Left hindlimb (tissue), 1 donor: ENCODE measurements around the gene PKNOX2.
"Not testable (repeated sequence)": the region's sequence is repeated elsewhere in the genome, so short reads cannot be mapped to it uniquely, and the experiment has no call there.

Experiments
- DNase-seq: peaks from one replicate; pipeline ENCODE4 v3.0.0-alpha.2; 2018

The PKNOX2 gene

DNA sequence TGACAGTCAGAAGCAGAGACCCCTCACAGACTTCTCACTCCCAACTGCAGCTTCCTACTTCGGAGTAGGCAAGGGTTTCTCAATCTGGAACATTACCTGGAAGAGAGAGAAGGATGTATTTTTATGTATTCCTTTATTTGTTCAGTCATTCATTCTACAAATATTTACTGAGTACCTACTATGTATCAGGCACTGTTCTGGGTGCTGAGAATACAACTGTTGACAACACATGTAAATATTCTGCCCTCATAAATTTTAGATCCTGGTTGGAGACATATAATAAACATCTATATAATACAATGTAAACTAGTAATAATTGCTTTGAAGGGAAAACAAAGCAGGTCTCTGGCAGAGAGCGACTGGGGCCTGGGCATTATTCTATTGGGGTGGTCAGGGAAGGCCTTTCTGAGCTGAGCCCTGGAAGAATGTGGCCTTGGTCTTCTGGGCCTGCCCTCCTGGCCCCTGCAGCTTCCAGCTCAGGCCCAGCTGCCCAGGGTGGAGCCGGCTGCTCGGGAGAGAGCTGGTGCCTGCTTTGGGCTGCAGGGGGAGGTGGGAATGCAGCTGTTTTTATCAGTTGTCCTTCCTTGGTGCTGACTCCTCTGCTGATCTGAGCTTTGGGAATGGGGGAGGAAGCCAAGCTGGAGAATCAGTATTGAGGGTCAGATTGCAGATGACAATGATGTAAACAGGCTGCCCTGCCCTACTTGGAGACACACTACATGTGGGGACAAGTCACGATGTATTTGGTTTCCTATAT is 46.8 kb downstream of the PKNOX2 start:
- peak; percentile 61 for DNase-seq

DNA sequence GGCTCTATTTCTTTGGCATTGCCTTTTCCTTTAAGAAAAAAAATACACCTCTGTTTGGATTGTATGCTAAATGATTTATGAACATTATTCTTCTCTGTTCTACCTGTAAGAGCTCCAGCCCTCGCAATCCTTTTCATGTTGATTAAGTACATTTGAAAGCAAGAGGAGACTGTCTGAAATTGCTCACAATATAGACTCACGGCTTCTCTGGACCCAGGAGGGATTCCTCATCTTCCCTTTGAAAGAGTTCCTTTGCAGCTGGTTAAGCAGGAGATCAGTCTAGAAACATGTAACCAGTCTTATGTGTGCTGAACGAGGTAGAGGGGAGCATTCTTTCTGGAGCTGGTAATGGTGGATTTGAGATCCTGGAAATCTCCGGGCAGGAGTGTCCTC is 47.4 kb downstream of the PKNOX2 start:
- no peak for DNase-seq

DNA sequence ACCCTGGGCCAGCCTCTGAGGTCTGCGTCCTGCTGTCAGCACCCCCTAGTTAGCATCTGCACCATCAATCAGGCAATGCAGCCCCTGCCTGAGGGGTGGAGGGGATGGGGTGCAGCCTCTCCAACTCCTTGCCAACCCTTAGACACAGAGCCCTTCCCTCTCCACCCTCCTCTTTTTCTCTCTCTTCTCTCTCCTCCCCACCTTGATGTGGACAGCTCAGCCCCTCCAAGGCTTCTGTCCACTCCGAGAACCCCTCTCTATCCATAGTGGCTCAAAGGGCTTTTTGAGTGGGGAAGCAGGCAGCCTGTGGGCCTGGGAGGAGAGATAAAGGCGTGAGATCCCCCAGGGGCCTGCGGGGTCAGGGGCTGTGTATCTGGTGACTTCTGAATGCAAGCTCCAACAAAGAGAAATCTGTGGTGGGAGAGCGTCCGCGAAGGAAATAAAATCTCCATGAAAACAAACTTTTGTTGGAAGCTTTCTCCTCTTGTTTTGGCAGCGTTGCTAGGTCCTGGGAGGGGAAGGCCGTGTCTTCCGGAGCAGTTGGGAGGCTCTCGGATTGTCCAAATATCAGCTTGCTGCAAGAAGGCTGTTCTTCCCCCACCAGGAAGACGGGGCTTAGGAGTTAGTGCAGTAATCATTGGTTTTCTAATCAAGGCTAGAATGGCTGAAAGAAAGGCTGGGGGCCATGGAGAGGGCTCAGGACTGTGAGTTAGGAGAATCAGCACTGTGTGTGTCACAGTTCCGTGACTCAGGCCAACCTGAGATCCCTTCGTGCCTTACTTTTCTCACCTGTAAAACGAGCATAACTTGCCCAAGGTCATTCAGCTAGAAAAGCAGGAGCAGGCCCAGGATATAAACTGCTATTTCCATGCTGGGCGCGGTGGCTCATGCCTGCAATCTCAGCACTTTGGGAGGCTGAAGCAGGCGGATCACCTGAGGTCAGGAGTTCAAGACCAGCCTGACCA is 50.3 kb downstream of the PKNOX2 start:
- peak; percentile 84 for DNase-seq

DNA sequence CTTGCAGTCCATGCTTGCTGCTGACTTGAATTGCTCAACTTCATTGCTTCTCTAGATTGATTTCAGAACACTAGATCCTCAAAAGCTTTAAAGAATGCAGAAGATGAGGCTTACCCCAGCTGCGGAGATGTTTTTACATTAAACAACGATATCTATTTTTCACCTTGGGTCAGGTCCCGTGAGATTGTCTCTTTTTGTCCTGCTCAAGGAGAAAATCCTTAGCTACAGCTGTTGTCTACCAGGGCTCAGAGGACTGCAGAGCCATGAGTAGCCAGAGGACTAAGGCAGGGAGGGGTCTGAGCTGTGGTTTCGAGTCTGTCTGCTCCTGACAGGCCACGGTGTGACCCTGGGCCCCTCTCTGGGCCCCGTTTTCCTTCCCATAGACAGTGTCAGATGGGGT is 51.4 kb downstream of the PKNOX2 start:
- DNase-seq, result no peak

DNA sequence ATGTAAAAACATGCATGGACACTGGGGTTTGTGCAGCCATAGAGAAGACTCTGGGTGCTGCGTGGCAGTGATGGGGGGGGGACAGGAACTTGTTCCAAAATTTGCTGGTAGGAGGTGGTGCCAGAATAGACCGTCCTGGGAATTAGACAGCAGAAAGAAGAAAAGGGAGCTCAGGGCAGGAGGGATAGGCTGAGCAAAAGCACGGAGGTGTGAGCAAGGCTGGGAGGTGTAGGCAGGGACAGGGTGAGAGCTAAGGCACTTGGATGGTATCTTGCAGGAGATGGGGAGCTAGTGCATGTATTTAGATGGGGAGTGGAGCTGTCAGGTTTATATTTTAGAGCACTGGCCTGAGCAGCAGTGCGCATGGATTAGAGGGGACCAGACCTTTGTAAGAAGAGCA is 53.8 kb downstream of the PKNOX2 start:
- no peak for DNase-seq

DNA sequence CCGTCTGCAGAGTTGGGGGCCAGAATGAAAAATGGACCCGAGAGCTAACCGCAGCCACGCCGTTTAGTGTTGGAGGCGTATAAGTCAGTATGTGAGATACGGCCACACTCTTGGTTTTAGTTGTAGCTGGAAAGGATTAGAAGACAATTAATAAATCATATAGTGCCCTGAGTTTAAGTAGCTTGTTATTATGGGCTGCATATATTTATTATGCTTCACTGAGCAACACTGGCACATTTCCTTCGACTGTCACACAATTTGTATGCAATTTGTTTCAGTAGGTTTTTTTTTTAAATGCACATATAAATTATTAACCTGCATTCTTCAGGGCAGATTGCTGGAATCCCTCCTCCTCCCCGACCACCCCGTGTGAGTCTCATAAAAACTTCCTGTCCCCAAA is 56.9 kb downstream of the PKNOX2 start:
- DNase-seq, result no peak

DNA sequence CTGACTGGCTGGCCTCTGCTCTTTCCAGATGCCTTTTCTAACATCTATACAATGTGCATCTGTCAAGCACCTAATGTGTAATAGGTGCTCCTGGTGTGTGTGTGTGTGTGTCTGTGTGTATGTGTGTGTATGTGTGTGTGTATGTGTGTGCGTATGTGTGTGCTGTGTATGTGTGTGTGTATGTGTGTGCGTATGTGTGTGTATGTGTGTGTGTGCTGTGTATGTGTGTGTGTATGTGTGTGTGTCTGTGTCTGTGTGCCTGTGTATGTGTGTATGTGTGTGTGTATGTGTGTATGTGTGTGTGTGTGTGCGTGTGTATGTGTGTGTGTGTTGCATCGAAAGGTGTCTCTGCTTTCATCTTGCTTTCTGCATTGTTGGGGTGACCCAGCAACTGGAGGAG is 57.9 kb downstream of the PKNOX2 start:
- no peak for DNase-seq

DNA sequence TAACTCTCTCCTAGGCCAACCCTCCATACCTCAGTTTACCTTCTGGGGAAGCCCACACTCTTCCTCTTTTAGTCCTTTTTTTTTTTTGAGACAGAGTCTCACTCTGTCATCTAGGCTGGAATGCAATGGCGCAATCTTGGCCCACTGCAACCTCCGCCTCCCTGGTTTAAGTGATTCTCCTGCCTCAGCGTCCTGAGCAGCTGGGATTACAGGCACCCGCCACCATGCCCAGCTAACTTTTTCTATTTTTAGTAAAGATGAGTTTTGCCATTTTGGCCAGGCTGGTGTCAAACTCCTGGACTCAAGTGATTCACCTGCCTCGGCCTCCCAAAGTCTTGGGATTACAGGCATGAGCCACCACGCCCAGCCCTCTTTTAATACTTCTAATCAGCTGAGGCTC is 58.6 kb downstream of the PKNOX2 start:
- not testable (repeated sequence) for DNase-seq

DNA sequence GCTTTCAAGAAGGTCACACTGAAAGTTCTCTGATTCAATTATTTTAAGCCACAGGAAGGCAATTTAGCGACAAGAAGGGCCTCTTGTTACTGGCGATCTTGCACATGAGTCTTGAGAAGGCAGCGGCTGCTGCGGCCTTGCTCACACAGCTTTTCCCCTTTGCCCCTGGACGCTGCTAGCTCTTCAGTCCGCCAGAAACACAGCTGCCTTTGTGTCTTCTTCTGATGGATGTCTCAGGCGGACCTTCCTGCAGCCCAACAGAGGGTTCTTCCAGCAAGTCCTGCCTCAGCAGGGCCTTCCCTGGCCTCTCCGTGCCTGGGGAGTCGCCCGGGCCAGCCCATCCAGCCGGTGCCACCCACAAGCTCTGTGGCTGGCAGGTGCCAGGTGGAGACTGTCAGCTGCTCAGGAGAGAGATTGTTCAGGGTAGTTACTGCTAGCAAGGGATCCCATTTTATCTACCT is 59.4 kb downstream of the PKNOX2 start:
- DNase-seq, result no peak

DNA sequence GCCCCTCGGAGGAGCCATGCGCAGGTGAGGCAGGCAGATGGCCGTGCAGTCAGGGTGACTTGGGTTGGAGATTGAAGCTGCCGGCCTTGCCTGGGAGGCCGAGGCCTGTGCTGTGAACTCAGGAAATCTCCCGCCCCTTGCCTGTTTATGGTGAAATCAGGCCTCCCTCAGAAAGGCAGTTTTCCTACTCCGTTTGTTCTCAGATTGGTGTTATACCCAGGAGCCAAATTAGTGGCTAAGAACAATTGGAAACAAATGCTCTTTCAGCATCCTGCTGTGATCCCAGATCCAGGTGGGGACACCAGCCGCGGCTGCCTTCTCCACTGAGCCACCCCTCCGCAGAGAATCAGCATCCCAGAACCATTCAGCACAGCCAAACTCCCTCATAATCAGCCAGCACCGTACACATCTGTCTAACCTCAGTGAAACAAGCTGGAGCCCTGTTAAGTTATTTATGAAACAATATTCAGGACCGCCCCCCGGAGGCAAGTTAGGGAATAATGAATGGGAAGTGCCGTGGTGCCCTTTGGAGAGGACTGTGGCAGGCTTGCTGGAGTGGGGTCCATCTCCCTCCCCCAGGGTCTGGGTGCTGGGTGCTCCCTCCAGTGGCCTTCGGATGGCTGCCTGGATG is 60.0 kb downstream of the PKNOX2 start:
- peak; percentile 48 for DNase-seq

DNA sequence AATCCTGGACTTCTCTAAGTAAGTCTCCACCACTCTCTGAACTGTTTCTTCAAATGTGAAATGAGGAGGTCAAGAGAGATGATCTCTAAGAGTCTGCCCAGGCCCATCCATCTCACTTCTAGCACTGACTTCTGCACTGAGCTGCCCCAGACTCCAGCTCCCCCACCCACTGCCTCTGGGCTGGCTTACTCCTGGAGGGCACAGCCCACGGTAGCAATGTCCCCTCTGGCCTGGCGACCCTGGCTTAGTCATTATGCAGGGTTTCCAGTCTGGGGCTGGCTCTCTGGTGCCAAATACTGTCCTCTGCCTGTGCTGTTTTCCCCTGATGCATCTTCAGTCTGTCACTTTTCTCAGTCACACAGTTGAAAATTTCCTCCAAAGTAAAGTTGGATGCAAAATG is 60.9 kb downstream of the PKNOX2 start:
- DNase-seq, result no peak

DNA sequence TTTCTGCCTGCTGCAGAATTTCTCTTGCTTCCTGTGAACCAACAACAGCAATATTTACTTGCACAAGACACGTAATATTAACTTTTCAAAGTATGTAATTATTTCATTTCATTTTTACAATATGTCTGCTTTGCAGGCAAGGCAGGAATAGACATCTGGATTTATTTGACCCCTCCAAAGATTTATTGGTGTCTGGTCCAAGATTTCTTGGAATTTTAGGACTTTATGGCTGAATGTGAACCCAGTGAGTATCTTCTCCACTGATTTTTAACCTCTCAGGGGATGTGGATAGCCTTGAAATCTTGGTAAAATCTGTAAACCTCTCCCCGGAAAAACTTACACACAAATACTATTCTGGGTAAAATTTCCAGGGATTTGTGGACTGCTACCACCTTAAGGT is 61.5 kb downstream of the PKNOX2 start:
- no peak for DNase-seq

DNA sequence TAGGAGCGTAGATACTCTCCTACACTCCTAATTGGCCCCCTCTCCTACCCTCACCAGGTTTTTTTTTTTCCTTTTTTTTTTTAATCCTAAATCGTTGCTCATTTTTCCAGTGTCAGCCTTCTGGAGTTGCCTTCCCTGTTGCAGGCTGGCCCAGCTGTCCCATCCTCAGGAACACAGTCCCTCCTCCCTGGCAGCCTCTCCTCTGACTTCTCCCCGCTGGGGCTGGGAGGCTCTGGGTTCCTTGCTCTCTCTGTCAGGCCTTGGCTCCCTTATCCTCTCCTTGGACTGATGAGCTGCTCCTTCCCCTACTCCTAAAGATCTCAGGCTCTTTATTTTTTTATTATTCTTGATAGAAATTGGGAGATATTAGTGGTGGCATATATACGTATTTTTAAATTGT is 62.2 kb downstream of the PKNOX2 start:
- DNase-seq, result no peak

DNA sequence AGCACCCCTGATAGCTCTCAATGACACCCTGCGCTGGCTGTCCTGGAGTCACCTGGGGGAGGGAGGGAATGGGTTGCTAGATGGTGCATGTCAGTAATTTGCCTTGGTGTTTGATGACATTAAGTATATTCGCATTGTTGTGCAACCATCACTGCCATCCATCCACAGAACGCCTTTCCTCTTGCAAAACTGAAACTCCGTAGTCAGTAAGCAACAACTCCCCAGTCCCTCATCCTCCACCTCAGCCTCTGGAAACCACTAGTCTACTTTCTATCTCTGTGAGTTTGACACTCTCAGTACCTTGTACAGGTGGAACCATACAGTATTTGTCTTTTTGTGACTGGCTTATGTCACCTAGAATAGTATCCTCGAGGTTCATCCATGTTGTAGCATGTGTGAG is 62.6 kb downstream of the PKNOX2 start:
- no peak for DNase-seq

DNA sequence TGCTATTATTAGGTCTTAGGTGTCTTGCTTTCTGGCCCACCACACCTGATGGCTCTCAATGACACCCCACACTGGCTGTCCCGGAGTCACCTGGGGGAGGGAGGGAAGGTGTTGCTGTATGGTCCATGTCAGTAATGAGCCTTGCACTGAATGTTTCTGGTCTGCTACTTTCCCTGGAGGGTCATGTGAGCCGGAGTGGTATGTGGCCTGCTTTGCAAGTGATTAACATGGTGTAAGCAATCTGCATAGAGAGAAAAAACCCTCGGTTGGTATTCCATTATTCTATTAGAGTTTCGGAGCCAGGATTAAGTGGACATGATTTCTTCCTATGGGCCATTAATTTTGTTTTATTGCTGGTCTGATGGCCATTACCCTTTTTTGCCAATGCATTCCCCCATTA is 63.9 kb downstream of the PKNOX2 start:
- DNase-seq, result no peak

DNA sequence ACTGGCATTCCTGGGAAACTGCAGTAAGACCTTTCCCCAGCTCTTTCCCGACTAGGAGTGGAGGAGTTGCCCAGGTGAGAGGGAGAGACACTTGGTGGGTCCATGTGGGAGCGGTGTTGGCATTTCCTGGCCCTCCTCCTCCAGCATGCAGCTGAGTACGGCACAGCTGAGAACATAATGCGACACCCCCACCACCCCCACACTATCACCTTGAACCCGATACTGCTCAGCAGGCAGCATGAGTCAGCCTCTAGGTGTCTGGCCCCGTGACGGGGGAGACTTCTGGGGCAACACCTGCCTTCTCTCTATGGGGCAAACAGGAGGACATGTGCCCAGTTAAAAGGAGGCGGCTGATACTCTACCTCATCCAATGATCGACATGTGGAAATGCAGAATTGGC is 64.4 kb downstream of the PKNOX2 start:
- no peak for DNase-seq

DNA sequence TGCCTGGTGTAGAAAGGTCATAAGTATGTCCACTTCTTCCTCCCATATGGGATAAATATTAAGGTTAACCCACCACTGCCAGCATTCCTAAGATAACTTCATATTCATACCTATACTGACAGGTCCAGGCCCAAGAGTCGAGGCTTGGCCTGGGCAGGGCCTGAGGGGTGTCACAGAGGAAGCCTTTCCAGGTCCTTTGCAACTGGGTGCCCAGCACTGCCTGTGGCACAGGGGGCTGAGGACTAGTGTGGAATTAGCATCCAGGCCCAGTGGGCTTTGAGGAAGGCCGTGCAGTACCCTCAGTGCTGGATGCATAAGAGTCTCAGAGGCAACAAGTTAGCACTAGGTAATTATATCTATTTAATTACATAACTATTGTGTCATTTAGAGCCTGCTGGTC is 65.4 kb downstream of the PKNOX2 start:
- DNase-seq, result no peak

DNA sequence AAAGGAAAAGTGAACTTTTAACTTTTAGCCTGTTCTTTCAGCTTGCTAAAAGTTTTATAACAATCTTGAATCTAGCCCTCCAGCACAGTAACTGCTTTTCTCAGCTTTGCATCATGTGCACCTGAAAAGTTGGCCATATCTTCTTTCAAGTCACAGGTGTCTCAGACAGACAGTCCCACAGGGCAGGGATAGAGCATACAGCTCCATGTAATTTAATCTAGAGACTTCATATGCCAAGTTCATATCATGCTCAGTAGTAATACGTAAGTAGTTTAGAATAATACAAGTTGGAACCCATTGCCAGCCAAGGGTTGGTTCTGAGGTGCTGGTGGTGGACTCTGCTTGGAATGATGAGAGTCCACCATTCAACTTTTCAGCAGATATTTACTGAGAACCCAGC is 68.6 kb downstream of the PKNOX2 start:
- no peak for DNase-seq

DNA sequence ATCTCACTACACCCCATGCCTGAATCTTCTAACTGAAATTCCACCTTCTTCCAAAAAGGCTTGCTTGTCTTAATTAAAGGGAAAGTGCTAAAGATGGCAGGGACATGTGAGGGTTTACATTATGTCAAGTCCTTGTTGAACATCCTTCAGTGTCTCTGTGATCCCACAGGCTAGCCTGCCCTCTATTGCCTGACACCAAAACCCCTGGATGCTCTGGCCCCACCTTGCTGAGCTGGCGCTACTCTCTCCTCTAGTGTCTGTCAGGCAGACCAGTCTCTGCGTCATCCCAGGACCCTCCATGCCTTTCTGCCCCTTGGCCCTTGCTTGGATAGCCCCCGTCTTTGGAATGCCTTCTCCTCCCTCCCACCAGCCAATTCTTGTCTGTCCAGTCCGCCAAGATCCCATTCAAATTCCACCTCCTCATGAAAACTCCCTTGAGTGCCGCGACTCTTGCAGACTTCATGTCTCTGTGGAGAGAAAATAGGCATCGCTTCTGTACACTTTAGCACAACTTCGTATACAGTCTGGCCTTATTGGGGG is 69.3 kb downstream of the PKNOX2 start:
- DNase-seq, result no peak

DNA sequence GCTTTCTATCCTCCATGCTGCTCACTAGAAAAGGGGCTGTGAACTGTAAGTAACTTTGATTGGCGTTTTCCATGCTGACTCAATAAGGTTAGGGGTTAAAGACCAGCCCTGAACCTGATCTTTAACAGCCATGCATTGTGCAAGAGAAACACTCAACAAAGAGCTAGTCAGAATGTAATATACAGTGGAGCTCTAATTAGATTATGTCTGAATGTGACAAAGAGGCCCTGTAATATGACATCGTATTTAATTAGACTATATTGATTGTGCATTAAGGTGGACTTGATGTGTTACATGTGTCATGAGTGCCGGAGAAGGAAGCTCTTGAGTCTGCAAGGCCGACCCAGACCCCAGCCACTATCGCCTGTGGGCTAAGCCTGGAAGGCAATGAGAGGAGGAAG is 70.5 kb downstream of the PKNOX2 start:
- DNase-seq, result no peak

DNA sequence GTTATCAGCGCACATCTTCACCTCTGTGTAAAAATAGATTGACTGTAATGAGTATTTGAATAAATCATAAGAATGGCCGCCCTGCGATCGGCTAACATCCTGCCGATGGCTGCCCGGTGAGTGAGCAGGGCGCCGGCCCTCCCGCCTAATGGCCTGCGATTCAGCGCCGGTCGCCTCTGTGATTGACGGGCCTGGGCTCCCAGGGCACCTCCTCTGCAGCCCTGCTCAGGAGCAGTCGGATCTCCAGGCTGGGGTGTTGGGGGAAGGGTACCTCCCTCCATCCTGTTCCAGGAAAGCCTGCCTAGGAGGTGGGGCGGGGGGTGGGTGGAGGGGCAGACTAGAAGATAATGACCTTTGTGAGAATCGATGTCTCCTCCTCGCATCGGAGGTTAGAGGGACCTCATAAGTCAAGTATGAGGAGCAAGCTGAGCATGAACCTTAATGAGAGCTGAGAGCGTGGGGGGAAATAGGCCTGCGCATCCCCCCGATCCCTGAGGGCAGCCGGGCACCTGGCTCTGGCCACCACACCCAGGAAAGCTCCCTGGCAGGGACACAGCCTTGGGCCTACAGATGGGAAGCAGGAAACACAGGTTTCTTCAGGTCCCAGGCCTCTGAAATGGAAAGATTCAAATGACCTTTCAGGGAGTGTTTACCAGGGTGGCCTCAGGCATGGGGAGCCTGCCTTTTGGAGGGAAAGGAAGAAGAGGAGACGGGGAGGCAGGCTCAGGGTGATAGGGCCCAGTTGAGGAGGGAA is 71.7 kb downstream of the PKNOX2 start:
- no peak for DNase-seq
